ENCODE results near the gene CLDN25. TPM values are rescaled to one million over a fixed set of nuclear protein-coding genes. Genes with fewer than 3 reads are reported as not detected.
"Not testable (repeated sequence)": the region's sequence is repeated elsewhere in the genome, so short reads cannot be mapped to it uniquely, and the experiment has no call there.

Gene CLDN25
- total RNA-seq, 1 experiment from 2014 or later, result not detected

DNA sequence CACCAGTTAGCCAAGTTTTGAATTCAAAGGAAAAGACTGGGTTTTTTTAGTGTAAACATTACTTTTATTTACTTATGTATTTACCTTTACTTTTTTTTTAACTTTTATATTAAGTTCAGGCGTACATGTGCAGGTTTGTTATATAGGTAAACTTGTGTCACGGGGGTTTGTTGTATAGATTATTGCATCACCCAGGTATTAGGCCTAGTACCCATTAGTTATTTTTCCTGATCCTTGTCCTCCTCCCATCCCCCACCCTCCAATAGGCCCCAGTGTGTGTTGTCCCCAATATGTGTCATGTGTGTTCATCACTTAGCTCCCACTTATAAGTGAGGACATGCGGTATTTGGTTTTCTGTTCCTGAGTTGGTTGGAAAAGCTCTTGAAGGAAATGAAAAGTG is 26.7 kb upstream of the CLDN25 start:
- Histone ChIP-seq H3K4me1 (ENCODE audit: control insufficient read depth, insufficient read depth, low read length) (no peaks in the 10 kb centered on the region), H3K9me3 (ENCODE audit: control insufficient read depth, insufficient read depth, low read depth, low read length) (no peaks in the 10 kb centered on the region), H3K4me3 (ENCODE audit: low read depth in 2 of 2, low read length in 2 of 2) (no peak overlapping the region), H3K27ac (ENCODE audit: low read length) (no peak overlapping the region), H3K36me3 (ENCODE audit: control insufficient read depth, insufficient read depth, low read length) (peaks cover 5% of the 10 kb centered on the region; the same call in 1 of the 2 replicates), H3K27me3 (ENCODE audit: control insufficient read depth, insufficient read depth, low read length) (no peaks in the 10 kb centered on the region)
- in situ Hi-C loops (cut with HindIII; ENCODE audit: low pct_unique_long_range_greater_than_20kb, low sequenced_read_pairs), result no loop called here
- no TSS peak for BruUV-seq (replicated peaks)
- ChIA-PET POLR2A (no interaction called here), CTCF (no interaction called here)
- TF ChIP-seq TCF7L2 (IDR thresholded peaks at IDR 0.05; ENCODE audit: low read depth, low read length) (no peak), SIN3A (IDR thresholded peaks at IDR 0.05; ENCODE audit: borderline replicate concordance, insufficient read depth, low read depth, low read length) (no peak), POLR2AphosphoS5 (IDR thresholded peaks at IDR 0.05; ENCODE audit: low read depth, low read length) (no peak)
- TF ChIP-seq, protein P1, sequence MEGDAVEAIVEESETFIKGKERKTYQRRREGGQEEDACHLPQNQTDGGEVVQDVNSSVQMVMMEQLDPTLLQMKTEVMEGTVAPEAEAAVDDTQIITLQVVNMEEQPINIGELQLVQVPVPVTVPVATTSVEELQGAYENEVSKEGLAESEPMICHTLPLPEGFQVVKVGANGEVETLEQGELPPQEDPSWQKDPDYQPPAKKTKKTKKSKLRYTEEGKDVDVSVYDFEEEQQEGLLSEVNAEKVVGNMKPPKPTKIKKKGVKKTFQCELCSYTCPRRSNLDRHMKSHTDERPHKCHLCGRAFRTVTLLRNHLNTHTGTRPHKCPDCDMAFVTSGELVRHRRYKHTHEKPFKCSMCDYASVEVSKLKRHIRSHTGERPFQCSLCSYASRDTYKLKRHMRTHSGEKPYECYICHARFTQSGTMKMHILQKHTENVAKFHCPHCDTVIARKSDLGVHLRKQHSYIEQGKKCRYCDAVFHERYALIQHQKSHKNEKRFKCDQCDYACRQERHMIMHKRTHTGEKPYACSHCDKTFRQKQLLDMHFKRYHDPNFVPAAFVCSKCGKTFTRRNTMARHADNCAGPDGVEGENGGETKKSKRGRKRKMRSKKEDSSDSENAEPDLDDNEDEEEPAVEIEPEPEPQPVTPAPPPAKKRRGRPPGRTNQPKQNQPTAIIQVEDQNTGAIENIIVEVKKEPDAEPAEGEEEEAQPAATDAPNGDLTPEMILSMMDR (IDR thresholded peaks at IDR 0.05), result no peak
- TF ChIP-seq, protein P2, sequence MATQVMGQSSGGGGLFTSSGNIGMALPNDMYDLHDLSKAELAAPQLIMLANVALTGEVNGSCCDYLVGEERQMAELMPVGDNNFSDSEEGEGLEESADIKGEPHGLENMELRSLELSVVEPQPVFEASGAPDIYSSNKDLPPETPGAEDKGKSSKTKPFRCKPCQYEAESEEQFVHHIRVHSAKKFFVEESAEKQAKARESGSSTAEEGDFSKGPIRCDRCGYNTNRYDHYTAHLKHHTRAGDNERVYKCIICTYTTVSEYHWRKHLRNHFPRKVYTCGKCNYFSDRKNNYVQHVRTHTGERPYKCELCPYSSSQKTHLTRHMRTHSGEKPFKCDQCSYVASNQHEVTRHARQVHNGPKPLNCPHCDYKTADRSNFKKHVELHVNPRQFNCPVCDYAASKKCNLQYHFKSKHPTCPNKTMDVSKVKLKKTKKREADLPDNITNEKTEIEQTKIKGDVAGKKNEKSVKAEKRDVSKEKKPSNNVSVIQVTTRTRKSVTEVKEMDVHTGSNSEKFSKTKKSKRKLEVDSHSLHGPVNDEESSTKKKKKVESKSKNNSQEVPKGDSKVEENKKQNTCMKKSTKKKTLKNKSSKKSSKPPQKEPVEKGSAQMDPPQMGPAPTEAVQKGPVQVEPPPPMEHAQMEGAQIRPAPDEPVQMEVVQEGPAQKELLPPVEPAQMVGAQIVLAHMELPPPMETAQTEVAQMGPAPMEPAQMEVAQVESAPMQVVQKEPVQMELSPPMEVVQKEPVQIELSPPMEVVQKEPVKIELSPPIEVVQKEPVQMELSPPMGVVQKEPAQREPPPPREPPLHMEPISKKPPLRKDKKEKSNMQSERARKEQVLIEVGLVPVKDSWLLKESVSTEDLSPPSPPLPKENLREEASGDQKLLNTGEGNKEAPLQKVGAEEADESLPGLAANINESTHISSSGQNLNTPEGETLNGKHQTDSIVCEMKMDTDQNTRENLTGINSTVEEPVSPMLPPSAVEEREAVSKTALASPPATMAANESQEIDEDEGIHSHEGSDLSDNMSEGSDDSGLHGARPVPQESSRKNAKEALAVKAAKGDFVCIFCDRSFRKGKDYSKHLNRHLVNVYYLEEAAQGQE (IDR thresholded peaks at IDR 0.05; ENCODE audit: insufficient read depth in 1 of 2, low read depth in 2 of 2, low read length in 1 of 2), result no peak
- DNase-seq (ENCODE audit: low read depth, low spot score), result no peak
- intact Hi-C loops (cut with micrococcal nuclease; ENCODE audit: unreplicated experiment), result no loop called here
- no peak for ATAC-seq

DNA sequence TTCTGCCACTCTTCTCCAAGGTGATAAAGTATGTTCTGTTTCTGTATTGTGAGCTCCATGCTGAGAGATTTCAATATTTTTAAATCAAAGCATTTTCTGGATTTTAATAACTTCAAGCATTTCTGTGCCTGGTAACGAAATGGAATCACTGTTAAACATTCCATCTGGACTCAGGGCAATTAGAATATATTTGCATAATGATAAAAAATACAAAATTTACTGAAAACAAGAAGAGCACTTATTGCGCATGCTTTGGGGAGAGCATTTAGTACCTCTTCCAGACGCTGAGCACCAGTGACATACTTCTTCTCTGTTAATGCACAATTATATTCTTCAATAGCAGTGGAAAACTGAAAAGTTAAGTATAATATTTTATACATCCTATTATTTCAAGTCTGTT is 19.4 kb upstream of the CLDN25 start:
- TF ChIP-seq, protein P1 (IDR thresholded peaks at IDR 0.05), result no peak
- TF ChIP-seq SIN3A (IDR thresholded peaks at IDR 0.05; ENCODE audit: borderline replicate concordance, insufficient read depth, low read depth, low read length), result no peak
- TF ChIP-seq, protein P2 (IDR thresholded peaks at IDR 0.05; ENCODE audit: insufficient read depth in 1 of 2, low read depth in 2 of 2, low read length in 1 of 2), result no peak
- TF ChIP-seq TCF7L2 (IDR thresholded peaks at IDR 0.05; ENCODE audit: low read depth, low read length), result no peak
- TF ChIP-seq POLR2AphosphoS5 (IDR thresholded peaks at IDR 0.05; ENCODE audit: low read depth, low read length), result no peak
- intact Hi-C loops (cut with micrococcal nuclease; ENCODE audit: unreplicated experiment), result no loop called here
- no TSS peak for BruUV-seq (replicated peaks)
- peaks cover 10% of the 10 kb centered on the region for H3K36me3 ChIP-seq (ENCODE audit: control insufficient read depth, insufficient read depth, low read length)
- ATAC-seq (no peak), DNase-seq (ENCODE audit: low read depth, low spot score) (no peak)
- ChIA-PET POLR2A (no interaction called here), CTCF (no interaction called here)
- no peak overlapping the region for H3K27ac ChIP-seq (ENCODE audit: low read length)
- no peaks in the 10 kb centered on the region for H3K9me3 ChIP-seq (ENCODE audit: control insufficient read depth, insufficient read depth, low read depth, low read length)
- H3K4me1 ChIP-seq (ENCODE audit: control insufficient read depth, insufficient read depth, low read length), result no peaks in the 10 kb centered on the region
- H3K27me3 ChIP-seq (ENCODE audit: control insufficient read depth, insufficient read depth, low read length), result no peaks in the 10 kb centered on the region
- in situ Hi-C loops (cut with HindIII; ENCODE audit: low pct_unique_long_range_greater_than_20kb, low sequenced_read_pairs), result no loop called here
- H3K4me3 ChIP-seq (ENCODE audit: low read depth in 2 of 2, low read length in 2 of 2), result no peak overlapping the region

DNA sequence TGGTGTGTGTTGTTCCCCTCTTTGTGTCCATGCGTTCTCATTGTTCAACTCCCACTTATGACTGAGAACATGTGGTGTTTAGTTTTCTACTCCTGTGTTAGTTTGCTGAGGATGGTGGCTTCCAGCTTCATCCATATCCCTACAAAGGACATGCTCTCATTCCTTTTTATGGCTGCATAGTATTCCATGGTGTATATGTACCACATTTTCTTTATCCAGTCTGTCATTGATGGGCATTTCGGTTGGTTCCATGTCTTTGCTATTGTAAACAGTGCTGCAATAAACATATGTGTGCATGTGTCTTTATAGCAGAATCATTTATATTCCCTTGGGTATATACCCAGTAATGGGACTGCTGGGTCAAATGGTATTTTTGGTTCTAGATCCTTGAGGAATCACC is 16.6 kb upstream of the CLDN25 start:
- H3K36me3 ChIP-seq (ENCODE audit: control insufficient read depth, insufficient read depth, low read length); H3K4me3 ChIP-seq (ENCODE audit: low read depth in 2 of 2, low read length in 2 of 2); H3K4me1 ChIP-seq (ENCODE audit: control insufficient read depth, insufficient read depth, low read length); intact Hi-C loops (cut with micrococcal nuclease; ENCODE audit: unreplicated experiment); DNase-seq (ENCODE audit: low read depth, low spot score); H3K27ac ChIP-seq (ENCODE audit: low read length); ATAC-seq; POLR2A ChIA-PET; H3K9me3 ChIP-seq (ENCODE audit: control insufficient read depth, insufficient read depth, low read depth, low read length); in situ Hi-C loops (cut with HindIII; ENCODE audit: low pct_unique_long_range_greater_than_20kb, low sequenced_read_pairs); CTCF ChIA-PET; H3K27me3 ChIP-seq (ENCODE audit: control insufficient read depth, insufficient read depth, low read length): not testable (repeated sequence)
- TSS peak; percentile 18 for BruUV-seq (replicated peaks)

Measured in Panc1 (cell line).